Measurements from ENCODE around the gene KMO.
A peak's percentile ranks its signal among the peaks of the same experiment; 100 is the strongest.

Gene KMO

GRCh38 chr1:241631674-241632073 is 99.5 kb downstream of the KMO start:
- no peak for DNase-seq

DNA sequence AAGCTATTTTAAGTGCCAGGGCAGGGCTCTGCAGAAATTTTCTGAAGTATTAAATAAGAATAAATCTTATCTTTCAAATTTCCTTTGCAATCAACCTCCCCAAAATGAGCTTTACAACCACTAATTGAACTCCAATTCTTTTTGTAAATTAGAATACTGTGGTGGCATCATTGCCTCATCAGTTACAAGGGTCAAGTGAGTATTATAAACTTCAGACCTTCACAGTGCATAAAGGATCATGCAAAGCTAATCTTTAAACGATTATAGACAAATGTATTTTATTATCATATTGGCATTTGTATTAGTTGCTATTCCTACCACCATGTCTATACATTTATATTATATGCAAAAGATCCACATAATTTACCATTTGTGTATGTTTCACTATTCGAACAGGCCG is 100.8 kb downstream of the KMO start:
- DNase-seq: no peak

GRCh38 chr1:241635556-241636152 is 103.5 kb downstream of the KMO start:
- no peak for DNase-seq

- DNase-seq: no peak
Measured at GRCh38 chr1:241636291-241636690, 104.1 kb downstream of the KMO start.

DNA sequence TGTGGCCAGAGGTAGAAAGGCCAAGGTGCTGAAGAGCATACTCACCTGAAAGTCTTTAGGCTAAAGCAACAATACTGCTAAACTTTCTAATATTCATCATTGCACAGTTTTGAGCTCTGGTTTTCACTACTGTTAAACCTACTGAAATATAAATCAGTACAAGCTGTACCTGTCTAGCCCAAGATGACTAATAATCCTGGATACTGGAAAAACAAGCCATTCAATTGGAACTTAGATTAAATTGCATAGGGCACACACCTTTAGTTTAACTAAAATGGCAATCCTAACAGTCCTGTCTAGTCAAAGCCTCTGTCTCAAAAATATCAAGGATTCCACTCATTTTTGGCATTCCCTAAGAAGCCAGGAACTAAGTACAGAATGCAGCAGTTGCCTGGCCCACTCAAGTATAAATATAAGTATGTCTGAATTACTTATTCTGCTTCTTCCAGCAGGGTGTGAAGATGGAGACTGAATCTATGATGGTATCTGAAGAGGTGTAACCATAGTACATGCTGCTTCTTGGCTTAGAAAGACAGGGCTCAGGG is 104.9 kb downstream of the KMO start:
- DNase-seq: no peak

- DNase-seq: no peak
Measured at GRCh38 chr1:241637604-241638003, 105.4 kb downstream of the KMO start.

DNA sequence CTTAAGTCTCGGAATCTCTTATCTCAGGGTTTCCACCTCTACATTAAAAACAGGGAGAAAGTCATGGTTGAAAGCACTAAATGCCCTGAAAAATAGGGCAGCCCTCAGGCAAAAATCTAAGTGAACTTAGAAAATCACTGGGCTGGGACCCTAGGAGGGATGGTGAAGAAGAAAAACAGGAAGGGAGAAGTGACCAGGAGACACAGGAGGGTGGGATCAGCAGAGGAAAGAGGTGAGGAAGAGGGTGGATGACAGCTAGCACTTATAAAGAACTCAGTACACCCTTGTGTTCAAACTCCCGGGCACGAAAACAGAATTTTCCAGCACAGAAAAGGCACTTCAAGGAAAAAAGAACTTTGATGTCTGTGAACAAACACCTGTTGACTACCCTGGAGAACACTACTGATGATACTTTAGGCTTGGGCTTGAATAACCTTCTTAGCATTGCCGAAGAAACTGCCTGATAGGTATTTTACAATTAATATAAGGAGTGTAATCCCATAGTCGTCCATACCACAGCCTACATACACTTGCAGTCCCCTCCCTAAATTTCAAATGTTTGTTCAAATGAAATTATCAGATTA is 106.0 kb downstream of the KMO start:
- DNase-seq: no peak

DNA sequence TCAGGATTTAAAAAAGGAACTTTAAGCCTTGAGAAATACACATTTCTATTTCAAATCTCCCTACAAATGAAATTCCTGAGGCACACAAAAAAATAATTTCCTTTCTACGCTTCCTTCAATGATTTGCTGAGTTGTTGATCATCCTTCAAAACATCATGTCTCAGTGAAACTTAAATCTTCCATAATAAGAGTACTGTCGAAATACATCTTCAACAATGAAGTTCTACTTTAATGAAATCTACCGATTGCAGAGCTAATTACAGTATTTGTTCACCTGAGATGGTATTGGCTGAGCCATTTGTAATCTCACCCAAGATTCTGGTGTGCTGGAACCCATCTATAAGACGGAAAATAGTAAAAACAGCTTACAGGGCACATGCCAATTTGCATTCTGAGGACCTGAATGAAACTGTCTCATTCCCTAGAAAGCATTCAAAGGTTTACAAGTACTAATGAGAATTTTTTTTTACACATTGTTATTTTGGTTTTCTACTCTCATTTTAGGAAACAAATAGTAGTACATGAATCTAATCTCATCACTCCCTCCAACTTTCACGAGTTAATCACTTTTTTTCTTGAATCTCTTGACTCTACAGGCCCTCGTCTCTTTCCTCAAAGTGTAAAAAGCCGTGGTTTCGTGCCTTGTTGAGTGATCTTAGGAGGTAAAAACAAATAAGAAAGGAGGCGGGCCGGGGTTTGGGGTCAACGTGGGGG is 106.9 kb downstream of the KMO start:
- DNase-seq: no peak

DNA sequence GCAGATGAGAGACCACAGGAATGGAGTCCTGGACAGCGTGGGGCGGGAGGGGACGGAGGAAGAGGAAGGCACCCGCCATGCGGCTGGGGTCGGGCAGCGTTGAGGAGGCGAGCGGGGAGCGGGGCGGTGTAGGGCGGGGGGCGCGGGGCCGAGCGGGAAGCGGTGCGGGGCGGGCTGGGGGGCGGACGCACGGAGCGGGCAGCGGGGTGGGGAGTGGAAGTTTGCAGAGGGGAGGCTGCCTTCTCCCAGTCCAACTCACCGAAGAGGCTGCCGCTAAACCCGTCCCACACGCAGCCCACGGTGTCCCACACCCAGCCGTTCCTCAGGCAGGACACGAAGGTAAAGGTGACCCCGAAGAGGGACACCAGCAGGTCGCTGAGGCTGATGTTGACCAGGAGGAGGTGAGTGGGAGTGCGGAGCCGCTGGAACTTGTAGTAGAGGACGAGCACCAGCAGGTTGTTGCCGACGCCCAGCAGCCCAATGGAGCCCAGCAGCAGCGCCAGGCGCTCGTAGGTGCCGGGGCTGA is 107.5 kb downstream of the KMO start:
- peak; percentile 45 for DNase-seq

DNA sequence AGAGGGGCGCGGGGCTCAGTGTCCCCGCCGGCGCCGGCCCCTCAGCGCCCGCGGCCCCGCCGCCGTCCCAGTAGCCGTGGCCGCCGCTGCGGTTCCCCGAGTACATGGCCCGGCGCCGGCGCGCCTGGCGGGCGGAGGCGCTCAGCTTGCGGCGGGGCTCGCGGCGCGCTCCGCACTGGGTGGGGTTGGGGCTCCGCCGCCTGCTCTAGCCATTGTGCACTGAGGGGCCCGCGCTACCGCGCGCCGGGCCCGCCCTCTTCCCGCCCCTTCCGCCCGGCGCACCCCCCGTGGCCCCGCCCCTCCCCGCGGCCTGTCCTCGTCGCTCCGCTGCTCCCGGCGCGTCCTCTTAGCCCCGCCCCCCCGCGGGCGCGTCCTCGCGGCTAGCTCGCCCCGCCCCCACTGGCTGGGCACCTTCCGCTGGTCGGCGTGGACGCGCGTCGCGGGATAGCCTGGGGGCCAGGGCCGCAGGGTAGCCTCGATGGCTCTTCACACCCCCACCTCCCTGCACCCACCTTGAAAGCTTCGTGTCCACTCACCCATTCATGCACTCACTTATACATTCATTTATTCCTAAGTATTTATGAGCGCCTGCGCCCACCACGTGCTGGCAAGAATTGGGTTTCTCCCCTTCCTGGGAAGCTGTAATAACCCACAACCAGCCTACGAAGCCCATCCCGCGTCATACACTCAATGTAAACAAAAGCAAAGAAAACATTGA is 108.1 kb downstream of the KMO start, which contains the start of the genes CHML and OPN3:
CHML (minus strand) TSS at position 221 of the 718 bp plus-strand sequence. CDS start 4,603 bp downstream, outside the sequence.
OPN3 (minus strand) TSS at position 221 of the 718 bp plus-strand sequence; CDS start at position 106, 115 bp downstream.
- DNase-seq: peak; percentile 96

GRCh38 chr1:241640867-241641622 is 108.9 kb downstream of the KMO start:
- peak; percentile 33 for DNase-seq

- no peak for DNase-seq
Measured at GRCh38 chr1:241641773-241642592, 109.8 kb downstream of the KMO start.

GRCh38 chr1:241642593-241642944 is 110.4 kb downstream of the KMO start:
- no peak for DNase-seq

DNA sequence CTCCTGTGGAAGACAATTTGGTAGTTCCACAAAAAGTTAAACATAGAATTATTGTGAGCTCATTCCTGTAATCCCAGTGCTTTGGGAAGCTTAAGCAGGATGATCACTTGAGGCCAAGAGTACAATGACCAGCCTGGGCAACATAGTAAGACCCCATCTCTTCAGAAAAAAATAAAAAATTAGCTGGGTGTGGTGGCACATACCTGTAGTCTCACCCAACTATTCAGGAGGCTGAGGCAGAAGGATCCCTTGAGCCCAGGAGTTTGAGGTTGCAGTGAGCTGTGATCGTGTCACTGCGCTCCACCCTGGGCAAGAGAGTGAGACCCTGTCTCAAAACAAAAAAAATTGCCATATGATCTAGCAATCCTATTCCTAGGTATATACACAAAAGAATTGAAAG is 112.1 kb downstream of the KMO start:
- DNase-seq: no peak

- no peak for DNase-seq
Measured at GRCh38 chr1:241645199-241645598, 113.0 kb downstream of the KMO start.
